Fibroblast of lung (primary cell): ENCODE measurements around the gene SCAPER. TPM values are rescaled to one million over a fixed set of nuclear protein-coding genes. Genes with fewer than 3 reads are reported as not detected.

Experiments used
- DNase-seq, 2 donors: peaks; one replicate each; pipeline versions ENCODE4 v3.0.0 to v3.0.0-alpha.2; 2010; ENCODE audit warnings: low read depth in 2 of 2
- H2AFZ ChIP-seq: 2 replicates; pipeline ENCODE4 v1.5.1; 2012; ENCODE audit warnings: low read length, control low read depth, inconsistent platforms
- H3K27ac ChIP-seq: 2 replicates; pipeline ENCODE4 v1.5.1; 2011; ENCODE audit warnings: low read length, control low read depth; ENCODE audit not compliant: insufficient read depth
- H3K27me3 ChIP-seq: 2 replicates; pipeline ENCODE4 v1.5.1; 2011; ENCODE audit warnings: mild to moderate bottlenecking, low read length; ENCODE audit not compliant: control insufficient read depth, insufficient read depth
- H3K36me3 ChIP-seq: 2 replicates; pipeline ENCODE4 v1.5.1; 2011; ENCODE audit warnings: low read length; ENCODE audit not compliant: control insufficient read depth, insufficient read depth
- H3K4me1 ChIP-seq: 2 replicates; pipeline ENCODE4 v1.5.1; 2011; ENCODE audit warnings: low read length; ENCODE audit not compliant: control insufficient read depth, insufficient read depth; ENCODE audit errors: extremely low read depth
- H3K4me2 ChIP-seq: 2 replicates; pipeline ENCODE4 v1.5.1; 2011; ENCODE audit warnings: low read length, control low read depth; ENCODE audit not compliant: insufficient read depth; ENCODE audit errors: extremely low read depth
- H3K4me3 ChIP-seq, 4 experiments: fragments of 200-600 bp in 1 of 4; sonication (generic) in 1 of 4; replicated peaks in 1 of 4; 2 replicates each; pipeline ENCODE4 v1.5.1; 2011 to 2016; ENCODE audit warnings: low read length in 4 of 4, low read depth in 3 of 4, mild to moderate bottlenecking in 3 of 4, control low read depth in 2 of 4, inconsistent platforms in 1 of 4, mixed read lengths in 1 of 4; ENCODE audit not compliant: insufficient read depth in 1 of 4; ENCODE audit errors: control extremely low read depth in 1 of 4
- H3K79me2 ChIP-seq: 2 replicates; pipeline ENCODE4 v1.5.1; 2012; ENCODE audit warnings: mild to moderate bottlenecking, low read length, inconsistent platforms; ENCODE audit not compliant: control insufficient read depth, insufficient read depth
- H3K9ac ChIP-seq: 2 replicates; pipeline ENCODE4 v1.5.1; 2011; ENCODE audit warnings: mild to moderate bottlenecking, low read length, control low read depth; ENCODE audit not compliant: insufficient read depth
- H3K9me3 ChIP-seq: 2 replicates; pipeline ENCODE4 v1.5.1; 2012; ENCODE audit warnings: low read depth, low read length; ENCODE audit not compliant: control insufficient read depth, insufficient read depth
- H4K20me1 ChIP-seq: 2 replicates; pipeline ENCODE4 v1.5.1; 2011; ENCODE audit warnings: low read length; ENCODE audit not compliant: control insufficient read depth, insufficient read depth; ENCODE audit errors: extremely low read depth
- EZH2 ChIP-seq: IDR thresholded peaks from 2 replicates; pipeline ENCODE4 v1.5.1; 2012; ENCODE audit warnings: low read length, control low read depth, mild to moderate bottlenecking; ENCODE audit errors: missing control alignments
- polyA plus RNA-seq, 2 donors: library from polyadenylated mRNA; depleted of rRNA in 1 of 2; stranded (reverse) in 1 of 2; unstranded in 1 of 2; fragments of >200 nt; gene quantifications; 2 replicates each; pipeline ENCODE4 v1.2.1, GENCODE V29; 2011 to 2012; ENCODE audit warnings: missing spikeins in 1 of 2
- total RNA-seq: library from RNA; depleted of rRNA; stranded (reverse); fragments of >200 nt; gene quantifications from 2 replicates; pipeline ENCODE4 v1.2.1, GENCODE V29; 2014
- TF ChIP-seq, protein P1 (sequence below), 2 donors: IDR thresholded peaks in 1 of 2; conservative IDR thresholded peaks in 1 of 2; 1 replicate in 1 of 2; 2 replicates in 1 of 2; pipeline ENCODE4 v1.5.1; 2011 to 2012; ENCODE audit warnings: low read length in 2 of 2, control low read depth in 1 of 2, inconsistent platforms in 1 of 2, low read depth in 1 of 2, mild to moderate bottlenecking in 1 of 2

SCAPER gene
- total and polyA plus RNA-seq, 2 donors (not counting 1 experiment from before 2014, with no cell fraction given), result 2.3 to 9.1 TPM

DNA sequence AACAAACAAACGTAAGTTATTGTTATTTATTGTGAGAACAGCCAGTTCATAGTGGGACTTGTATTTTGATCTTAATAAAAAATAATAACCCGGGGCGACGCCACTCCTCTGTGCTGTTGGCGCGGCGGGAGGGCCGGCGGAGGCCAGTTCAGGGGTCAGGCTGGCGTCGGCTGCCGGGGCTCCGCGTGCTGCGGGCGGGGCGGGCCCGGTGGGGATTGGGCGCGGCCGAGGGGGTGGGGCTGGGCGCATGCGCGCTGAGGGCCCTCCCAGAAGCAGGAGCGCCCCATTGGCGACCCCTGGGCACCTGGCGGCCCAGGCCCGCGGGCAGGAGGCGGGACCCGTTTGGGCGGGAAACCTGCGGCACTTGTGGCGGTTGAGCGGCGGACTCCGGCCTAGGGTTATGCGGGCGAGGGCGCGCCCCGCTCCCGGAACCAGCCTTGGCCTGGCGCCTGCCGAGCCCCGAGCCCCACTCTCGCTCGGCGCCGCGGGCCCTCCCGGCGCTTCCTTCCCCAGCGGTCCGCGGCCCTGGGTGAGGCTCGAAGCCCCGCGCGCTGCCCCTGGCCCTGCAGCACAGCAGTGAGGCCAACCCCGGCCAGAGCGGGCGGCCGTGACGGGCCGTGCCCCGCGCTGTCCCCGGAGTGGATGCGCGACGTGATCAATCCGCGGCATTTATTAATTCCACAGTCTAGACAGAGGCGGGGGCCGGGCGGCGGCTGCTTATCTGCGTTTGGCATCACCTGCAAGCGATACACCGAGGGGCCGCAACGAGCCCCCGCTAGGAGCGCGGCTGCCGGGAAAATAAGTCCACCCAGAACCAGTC is 562.5 kb downstream of the SCAPER start:
- H3K36me3 ChIP-seq, result no peaks in the 10 kb centered on the region
- no peak overlapping the region for H3K4me2 ChIP-seq
- H3K4me1 ChIP-seq, result no peaks in the 10 kb centered on the region
- no peak overlapping the region for H2AFZ ChIP-seq
- no peak overlapping the region for H3K4me3 ChIP-seq
- H3K9ac ChIP-seq, result no peak overlapping the region
- H3K27ac ChIP-seq, result no peak overlapping the region
- no peaks in the 10 kb centered on the region for H3K9me3 ChIP-seq
- peaks cover 85% of the 10 kb centered on the region for H3K27me3 ChIP-seq
- H4K20me1 ChIP-seq, result no peaks in the 10 kb centered on the region
- TF ChIP-seq, protein P1, sequence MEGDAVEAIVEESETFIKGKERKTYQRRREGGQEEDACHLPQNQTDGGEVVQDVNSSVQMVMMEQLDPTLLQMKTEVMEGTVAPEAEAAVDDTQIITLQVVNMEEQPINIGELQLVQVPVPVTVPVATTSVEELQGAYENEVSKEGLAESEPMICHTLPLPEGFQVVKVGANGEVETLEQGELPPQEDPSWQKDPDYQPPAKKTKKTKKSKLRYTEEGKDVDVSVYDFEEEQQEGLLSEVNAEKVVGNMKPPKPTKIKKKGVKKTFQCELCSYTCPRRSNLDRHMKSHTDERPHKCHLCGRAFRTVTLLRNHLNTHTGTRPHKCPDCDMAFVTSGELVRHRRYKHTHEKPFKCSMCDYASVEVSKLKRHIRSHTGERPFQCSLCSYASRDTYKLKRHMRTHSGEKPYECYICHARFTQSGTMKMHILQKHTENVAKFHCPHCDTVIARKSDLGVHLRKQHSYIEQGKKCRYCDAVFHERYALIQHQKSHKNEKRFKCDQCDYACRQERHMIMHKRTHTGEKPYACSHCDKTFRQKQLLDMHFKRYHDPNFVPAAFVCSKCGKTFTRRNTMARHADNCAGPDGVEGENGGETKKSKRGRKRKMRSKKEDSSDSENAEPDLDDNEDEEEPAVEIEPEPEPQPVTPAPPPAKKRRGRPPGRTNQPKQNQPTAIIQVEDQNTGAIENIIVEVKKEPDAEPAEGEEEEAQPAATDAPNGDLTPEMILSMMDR (conservative IDR thresholded peaks at IDR 0.05 in 1 of 2, IDR thresholded peaks at IDR 0.05 in 1 of 2; ENCODE audit: low read depth in 1 of 2, low read length in 2 of 2), result no peak
- no peak for TF ChIP-seq EZH2
- no peaks in the 10 kb centered on the region for H3K79me2 ChIP-seq
- DNase-seq, result no peak

DNA sequence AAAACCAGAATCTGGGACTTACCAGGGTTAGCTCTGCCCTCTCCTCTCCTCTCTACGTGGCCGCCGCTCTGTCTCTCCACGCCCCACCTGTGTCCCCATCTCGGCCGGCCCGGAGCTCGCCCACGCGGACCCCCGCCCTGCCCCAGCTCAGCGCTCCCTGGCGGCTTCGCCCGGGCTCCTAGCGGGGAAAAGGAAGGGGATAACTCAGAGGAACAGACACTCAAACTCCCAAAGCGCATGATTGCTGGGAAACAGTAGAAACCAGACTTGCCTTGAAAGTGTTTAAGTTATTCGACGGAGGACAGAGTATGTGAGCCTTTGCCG is 563.1 kb downstream of the SCAPER start:
- H2AFZ ChIP-seq, result no peak overlapping the region
- no peaks in the 10 kb centered on the region for H3K79me2 ChIP-seq
- TF ChIP-seq, protein P1 (conservative IDR thresholded peaks at IDR 0.05 in 1 of 2, IDR thresholded peaks at IDR 0.05 in 1 of 2; ENCODE audit: low read depth in 1 of 2, low read length in 2 of 2), result no peak
- H3K4me2 ChIP-seq, result no peak overlapping the region
- H3K27me3 ChIP-seq, result peaks cover 90% of the 10 kb centered on the region
- H3K9me3 ChIP-seq, result no peaks in the 10 kb centered on the region
- no peak overlapping the region for H3K27ac ChIP-seq
- DNase-seq, result no peak
- no peaks in the 10 kb centered on the region for H3K4me1 ChIP-seq
- no peak overlapping the region for H3K9ac ChIP-seq
- H4K20me1 ChIP-seq, result no peaks in the 10 kb centered on the region
- no peaks in the 10 kb centered on the region for H3K36me3 ChIP-seq
- H3K4me3 ChIP-seq, result no peak overlapping the region

DNA sequence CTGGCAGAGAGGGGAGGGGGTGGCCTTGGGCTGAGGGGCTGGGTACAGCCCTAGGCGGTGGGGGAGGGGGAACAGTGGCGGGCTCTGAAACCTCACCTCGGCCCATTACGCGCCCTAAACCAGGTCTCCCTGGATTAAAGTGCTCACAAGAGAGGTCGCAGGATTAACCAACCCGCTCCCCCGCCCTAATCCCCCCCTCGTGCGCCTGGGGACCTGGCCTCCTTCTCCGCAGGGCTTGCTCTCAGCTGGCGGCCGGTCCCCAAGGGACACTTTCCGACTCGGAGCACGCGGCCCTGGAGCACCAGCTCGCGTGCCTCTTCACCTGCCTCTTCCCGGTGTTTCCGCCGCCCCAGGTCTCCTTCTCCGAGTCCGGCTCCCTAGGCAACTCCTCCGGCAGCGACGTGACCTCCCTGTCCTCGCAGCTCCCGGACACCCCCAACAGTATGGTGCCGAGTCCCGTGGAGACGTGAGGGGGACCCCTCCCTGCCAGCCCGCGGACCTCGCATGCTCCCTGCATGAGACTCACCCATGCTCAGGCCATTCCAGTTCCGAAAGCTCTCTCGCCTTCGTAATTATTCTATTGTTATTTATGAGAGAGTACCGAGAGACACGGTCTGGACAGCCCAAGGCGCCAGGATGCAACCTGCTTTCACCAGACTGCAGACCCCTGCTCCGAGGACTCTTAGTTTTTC is 563.6 kb downstream of the SCAPER start:
- peak; percentile 86 for TF ChIP-seq EZH2
- TF ChIP-seq, protein P1 (conservative IDR thresholded peaks at IDR 0.05 in 1 of 2, IDR thresholded peaks at IDR 0.05 in 1 of 2; ENCODE audit: low read depth in 1 of 2, low read length in 2 of 2), result no peak
- Histone ChIP-seq H4K20me1 (no peaks in the 10 kb centered on the region), H3K9ac (no peak overlapping the region), H2AFZ (no peak overlapping the region), H3K27me3 (peaks cover 92% of the 10 kb centered on the region), H3K36me3 (no peaks in the 10 kb centered on the region), H3K4me1 (no peaks in the 10 kb centered on the region), H3K79me2 (no peaks in the 10 kb centered on the region), H3K4me2 (no peak overlapping the region), H3K4me3 (no peak overlapping the region), H3K9me3 (no peaks in the 10 kb centered on the region), H3K27ac (no peak overlapping the region)
- no peak for DNase-seq
